ENCODE data around the gene DMD.

DNA sequence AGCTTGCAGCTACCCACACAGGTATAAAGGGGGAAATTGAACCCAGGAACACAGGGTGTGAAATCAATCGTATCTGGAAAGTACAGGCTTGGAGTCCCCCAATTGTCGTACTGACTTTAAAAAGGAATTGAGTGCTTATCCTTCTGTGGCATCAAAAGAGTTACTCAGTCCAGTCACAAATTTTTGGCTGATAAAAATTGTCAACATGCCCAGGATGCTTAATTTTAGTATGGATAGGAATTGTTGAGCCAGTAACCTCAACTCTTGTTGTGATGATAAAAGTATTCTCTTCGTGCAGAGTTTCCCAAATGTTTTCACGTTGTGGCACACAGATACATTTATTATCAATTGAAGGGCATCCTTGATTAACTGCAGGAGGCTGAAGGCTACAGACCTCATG, 2096.0 kb downstream of the DMD start:
- no peak for TF ChIP-seq CTCF (IDR thresholded peaks at IDR 0.05)
- no peak for TF ChIP-seq POLR2A (IDR thresholded peaks at IDR 0.05)
